Activated CD8-positive, alpha-beta memory T cell treated with anti-CD3 and anti-CD28 coated beads for 36 hours (primary cell): ENCODE data around the gene IGF2R. TPM values are rescaled to one million over a fixed set of nuclear protein-coding genes. Genes with fewer than 3 reads are reported as not detected.

Source experiments
- CTCF ChIA-PET: fragments of 350-600 bp; sonication (Branson Sonifier 250); formaldehyde crosslinking; loops from one replicate; lab custom pipeline; 2021; ENCODE audit warnings: antibody characterized with exemption; lab: Charles Lee
- POLR2A ChIA-PET: fragments of 350-600 bp; sonication (Branson Sonifier 250); formaldehyde crosslinking; loops from one replicate; lab custom pipeline; 2021; ENCODE audit warnings: antibody characterized with exemption; lab: Charles Lee
- total RNA-seq, 2 experiments: library from RNA; stranded (reverse); gene quantifications; one replicate each; pipeline ENCODE4 v1.2.3, GENCODE V29; 2021

Gene IGF2R
- total RNA-seq, 2 experiments from 2014 or later: 125 to 128 TPM

DNA sequence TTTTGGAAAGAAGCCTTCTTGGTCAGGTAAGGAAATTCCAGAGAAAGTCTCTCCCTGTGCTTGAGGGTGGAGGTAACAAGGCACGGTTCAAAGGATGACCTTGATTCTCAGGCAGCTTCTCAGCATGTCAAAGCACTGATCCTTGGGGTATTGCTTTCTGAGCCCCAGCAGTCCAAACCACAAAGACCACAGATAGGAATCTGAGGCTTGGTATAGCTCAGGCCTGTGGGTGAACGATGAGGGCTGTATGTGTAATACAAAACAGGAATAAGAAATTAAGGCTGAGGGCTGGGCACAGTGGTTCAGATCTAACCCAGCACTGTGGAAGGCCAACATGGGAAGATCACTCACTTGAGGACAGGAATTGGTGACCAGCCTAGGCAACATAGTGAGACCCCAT is 82.5 kb downstream of the IGF2R start:
- ChIA-PET POLR2A (no interaction called here), CTCF (no interaction called here)

DNA sequence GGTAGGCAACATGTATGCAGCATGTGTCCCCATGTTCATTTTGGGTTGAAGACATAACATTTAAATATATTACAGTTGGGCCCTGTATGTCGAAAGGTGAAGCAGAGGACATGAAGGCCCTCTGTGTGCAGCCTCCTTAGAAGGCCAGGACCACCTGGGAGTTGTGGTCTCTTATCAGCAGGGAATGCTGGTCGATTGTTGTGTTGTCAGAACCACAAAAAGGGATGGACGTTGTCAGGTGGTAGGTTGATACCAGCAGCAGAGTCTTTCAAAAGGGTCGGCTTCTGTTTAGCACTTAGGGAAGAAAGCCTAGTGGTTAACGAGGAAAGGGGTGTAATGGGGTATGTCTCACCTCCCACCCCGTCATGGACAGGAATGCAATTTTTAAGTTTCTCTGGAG is 85.4 kb downstream of the IGF2R start:
- CTCF ChIA-PET: no interaction called here
- POLR2A ChIA-PET: no interaction called here

GRCh38 chr6:160054913-160055312 is 86.0 kb downstream of the IGF2R start:
- POLR2A ChIA-PET: no interaction called here
- CTCF ChIA-PET: no interaction called here

- ChIA-PET POLR2A (no interaction called here), CTCF (no interaction called here)
These were observed 86.5 kb downstream of the IGF2R start for GRCh38 chr6:160055378-160055777.

- POLR2A ChIA-PET: no interaction called here
- CTCF ChIA-PET: no interaction called here
These were observed 86.9 kb downstream of the IGF2R start for GRCh38 chr6:160055813-160056212.

GRCh38 chr6:160057080-160057479 is 88.2 kb downstream of the IGF2R start:
- ChIA-PET POLR2A (no interaction called here), CTCF (no interaction called here)

GRCh38 chr6:160058603-160059215 is 89.8 kb downstream of the IGF2R start:
- ChIA-PET CTCF (interaction anchor here (0.6 kb wide), 1 partner anchor 100 kb away, joined by 6 read pairs; no protein-coding TSS in a partner anchor), POLR2A (no interaction called here)

DNA sequence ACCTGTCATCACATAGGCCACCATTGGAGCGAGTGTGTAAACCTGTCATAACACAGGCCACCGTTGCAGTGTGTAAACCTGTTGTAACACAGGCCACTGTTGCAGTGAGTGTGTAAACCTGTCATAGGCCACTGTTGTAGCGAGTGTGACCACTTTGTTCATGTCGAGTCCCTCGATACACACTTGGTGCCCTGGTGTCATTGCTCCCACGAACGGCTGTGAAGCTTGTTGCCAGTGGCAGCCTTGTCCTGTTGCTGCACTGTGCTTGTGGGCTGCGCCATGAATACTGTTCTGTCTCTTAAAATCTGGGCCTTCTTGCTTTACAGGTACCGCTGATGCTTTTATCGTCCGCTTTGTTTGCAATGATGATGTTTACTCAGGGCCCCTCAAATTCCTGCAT is 91.3 kb downstream of the IGF2R start:
- ChIA-PET CTCF (no interaction called here), POLR2A (no interaction called here)

DNA sequence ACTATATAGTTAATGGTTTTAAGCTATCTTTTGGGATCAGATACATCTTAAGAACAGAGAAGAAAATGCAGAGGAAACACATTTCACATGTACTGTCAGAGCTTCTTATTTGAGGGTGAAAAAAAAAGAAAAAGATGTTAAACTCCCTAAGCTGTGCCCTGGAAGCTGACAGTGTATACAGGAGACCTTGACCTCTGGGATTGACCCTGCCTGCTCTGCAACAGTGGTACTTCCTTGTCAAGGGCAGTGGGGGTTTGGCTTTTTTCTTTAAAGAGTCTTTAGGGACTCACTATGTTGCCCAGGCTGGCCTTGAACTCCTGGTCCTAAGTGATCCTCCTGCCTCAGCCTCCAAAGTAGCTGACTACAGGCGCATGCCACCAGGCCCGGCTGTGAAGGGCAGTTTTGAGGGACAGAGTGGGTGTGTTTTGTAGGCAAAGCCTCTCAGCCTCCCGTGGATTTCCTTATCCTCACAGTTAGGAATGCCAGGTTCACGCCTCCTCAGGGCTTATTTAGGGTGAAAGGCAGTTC is 92.1 kb downstream of the IGF2R start:
- ChIA-PET CTCF (no interaction called here), POLR2A (no interaction called here)

DNA sequence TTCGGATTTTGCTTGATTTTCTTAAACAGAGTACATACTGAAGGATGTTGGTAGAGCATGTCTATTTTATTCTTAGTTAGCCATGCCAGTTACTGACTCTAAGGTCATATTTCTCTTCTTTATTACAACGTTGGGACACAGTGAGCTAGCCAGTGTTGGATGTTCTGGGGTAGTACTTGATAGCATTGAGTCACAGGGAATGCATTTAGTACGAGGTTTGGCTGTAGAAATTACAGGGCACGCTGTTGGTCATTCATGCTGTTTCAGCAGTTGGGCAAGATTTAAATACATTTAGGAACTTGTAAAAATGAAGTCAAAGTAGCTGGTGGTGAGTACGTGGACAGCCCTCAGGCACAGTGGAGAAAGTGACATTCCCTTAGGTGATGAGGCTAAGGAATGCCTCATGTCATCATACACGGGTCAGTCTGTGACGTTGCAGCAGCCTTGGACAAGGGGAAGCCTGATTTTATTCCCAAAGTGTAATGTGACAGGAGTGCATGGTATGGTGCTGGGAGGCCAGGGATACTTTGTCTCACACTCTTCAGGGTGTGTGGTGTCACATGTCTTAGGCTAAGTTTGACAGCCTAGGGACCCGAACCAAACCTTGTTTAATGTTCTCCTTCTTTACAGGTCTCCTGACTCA is 95.0 kb downstream of the IGF2R start:
- ChIA-PET CTCF (no interaction called here), POLR2A (no interaction called here)

GRCh38 chr6:160065200-160065599 is 96.3 kb downstream of the IGF2R start:
- POLR2A ChIA-PET: no interaction called here
- CTCF ChIA-PET: no interaction called here

- POLR2A ChIA-PET: no interaction called here
- CTCF ChIA-PET: no interaction called here
These were observed 98.7 kb downstream of the IGF2R start for GRCh38 chr6:160067564-160067963.

DNA sequence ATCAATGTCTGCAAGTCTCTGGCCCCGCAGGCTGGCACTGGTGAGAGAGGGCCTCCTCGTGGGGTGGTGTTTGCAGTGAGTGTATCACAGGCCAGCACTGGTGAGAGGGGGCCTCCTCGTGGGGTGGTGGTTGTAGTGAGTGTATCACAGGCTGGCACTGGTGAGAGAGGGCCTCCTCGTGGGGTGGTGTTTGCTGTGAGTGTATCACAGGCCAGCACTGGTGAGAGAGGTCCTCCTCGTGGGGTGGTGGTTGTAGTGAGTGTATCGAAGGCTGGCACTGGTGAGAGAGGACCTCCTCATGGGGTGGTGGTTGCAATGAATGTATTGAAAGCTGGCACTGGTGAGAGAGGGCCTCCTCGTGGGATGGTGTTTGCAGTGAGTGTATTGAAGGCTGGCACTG is 99.5 kb downstream of the IGF2R start:
- CTCF ChIA-PET: no interaction called here

GRCh38 chr6:160069050-160069454 is 100.2 kb downstream of the IGF2R start:
- POLR2A ChIA-PET: no interaction called here

More for the DNA sequence above, 99.5 kb downstream of the IGF2R start:
- POLR2A ChIA-PET: no interaction called here

DNA sequence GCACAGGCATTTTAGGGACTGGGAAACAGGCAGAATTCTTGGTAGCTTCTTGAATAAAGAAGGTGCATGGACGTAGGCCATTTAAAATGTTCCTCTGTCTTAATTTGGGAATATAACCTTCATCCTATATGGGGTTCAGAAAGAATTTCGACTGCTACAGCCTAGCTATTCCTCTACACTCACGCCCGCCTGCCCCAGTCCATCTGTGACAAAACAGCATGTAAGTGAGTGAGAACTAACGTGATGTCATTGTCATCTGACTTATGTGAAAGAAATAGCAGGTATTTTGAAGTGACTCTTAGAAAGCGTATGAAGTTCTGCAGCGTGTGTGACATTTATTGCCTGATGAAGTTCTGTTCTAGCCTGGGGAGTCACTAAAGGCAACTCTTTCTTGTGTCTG is 100.6 kb downstream of the IGF2R start:
- ChIA-PET CTCF (no interaction called here), POLR2A (no interaction called here)

More at GRCh38 chr6:160069050-160069454, 100.2 kb downstream of the IGF2R start:
- CTCF ChIA-PET: no interaction called here

DNA sequence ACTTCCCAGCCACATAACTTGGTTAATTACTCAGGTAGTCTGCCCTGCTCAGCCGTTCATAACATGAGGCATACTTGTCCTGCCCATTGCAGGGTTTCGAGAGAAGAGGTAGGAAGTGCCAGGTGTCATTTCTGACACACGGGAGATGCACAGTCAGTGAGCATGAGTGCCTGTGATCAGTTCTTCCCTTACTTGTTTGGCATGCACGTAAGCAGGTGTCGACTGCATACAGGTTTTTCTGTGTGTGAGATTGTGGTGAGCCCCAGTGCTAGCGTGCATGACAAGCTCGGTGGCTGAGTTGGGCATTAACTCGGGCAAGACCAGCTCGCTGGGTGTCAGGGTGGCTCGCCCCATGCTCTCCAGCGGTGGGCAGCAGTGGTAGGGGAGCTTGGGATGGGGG is 101.5 kb downstream of the IGF2R start:
- CTCF ChIA-PET: no interaction called here

DNA sequence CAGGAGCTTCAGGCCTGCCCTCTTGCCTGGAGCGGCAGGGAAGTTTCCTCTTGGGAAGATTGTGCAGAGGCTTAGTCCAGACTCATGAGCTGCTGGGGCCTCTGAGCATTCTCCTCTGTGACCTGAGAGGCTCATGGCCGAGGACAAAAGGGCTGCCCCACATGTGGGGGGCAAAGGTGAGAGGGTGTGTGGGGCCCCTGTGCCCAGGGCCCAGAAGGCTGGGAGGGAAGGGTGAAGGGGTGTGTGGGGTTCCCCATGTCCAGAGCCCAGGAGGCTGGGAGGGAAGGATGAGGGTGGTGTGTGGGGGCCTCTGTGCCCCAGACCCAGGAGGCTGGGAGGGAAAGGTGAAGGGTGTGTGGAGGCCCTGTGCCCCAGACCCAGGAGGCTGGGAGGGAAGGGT is 101.9 kb downstream of the IGF2R start:
- ChIA-PET CTCF (no interaction called here), POLR2A (no interaction called here)

More for the DNA sequence above, 101.5 kb downstream of the IGF2R start:
- POLR2A ChIA-PET: no interaction called here

DNA sequence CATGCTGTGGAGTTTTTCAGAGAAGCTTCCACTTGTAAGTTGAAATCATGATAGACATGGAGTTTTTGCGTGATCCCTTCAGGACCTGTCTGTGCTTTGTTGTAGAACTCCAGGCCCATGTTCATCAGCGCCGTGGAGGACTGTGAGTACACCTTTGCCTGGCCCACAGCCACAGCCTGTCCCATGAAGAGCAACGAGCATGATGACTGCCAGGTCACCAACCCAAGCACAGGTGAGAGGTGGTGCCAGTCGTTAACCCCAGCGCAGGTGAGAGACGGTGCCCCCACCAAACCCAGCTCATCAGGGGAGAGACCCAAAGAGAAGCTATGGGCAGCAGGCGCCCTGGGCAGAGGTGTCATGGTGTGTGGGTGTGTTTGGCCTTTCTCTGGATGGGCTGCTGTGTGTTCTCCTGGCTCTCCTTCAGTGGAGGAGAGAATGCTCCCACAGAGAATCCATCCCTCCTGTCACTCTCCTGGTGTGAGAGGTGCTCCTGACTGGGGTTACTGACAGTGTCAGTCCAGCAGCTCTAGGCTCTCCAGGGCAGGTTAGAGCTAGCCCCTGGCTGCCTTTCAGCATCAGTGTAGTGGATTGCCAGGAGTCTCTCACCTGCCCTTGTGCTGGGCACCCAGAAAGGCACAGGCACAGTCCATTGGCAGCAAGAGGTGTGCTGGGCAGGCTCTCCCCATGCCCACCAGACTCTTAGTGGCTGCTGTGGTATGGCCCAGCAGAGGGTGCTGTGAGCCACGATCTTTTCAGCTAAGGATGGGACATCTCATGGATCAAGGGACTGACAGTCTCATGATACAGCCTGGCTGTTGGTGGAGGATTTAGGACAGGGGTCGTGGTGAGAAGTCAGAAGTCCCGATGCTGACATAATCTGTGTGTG is 103.2 kb downstream of the IGF2R start:
- CTCF ChIA-PET: no interaction called here
- POLR2A ChIA-PET: no interaction called here

- POLR2A ChIA-PET: no interaction called here
These were observed 104.4 kb downstream of the IGF2R start for GRCh38 chr6:160073272-160073671.

DNA sequence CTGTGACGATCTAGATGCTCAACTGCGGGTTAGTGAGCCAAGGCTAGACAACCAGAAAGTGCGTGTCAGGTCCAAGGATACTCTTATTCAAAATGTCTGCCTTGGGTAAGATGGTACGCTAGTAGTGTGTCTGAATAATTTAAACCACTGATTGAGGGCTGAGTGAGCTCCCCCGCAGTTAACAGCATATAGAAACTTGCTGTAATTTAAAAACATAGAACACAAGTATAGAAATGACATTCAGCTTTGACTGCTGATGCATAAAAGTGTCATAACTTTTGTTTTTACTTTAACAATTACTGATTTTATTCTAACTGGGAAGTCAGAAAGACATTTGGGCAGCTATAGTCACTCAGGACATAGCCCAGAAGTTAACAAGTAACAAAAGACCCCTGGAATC is 107.1 kb downstream of the IGF2R start:
- ChIA-PET POLR2A (no interaction called here), CTCF (interaction anchor here (1.0 kb wide), 1 partner anchor 11 kb away, joined by 3 read pairs; no protein-coding TSS in a partner anchor)

More at GRCh38 chr6:160073272-160073671, 104.4 kb downstream of the IGF2R start:
- CTCF ChIA-PET: interaction anchor here (0.6 kb wide), 1 partner anchor 352 kb away, joined by 3 read pairs; no protein-coding TSS in a partner anchor
